ENCODE measurements around the gene SEMA3F. TPM values are rescaled to one million over a fixed set of nuclear protein-coding genes. Genes with fewer than 3 reads are reported as not detected.
"Not testable (repeated sequence)": the region's sequence is repeated elsewhere in the genome, so short reads cannot be mapped to it uniquely, and the experiment has no call there.

The SEMA3F gene
- total RNA-seq, 1 donor from 2014 or later: 8.3 TPM

DNA sequence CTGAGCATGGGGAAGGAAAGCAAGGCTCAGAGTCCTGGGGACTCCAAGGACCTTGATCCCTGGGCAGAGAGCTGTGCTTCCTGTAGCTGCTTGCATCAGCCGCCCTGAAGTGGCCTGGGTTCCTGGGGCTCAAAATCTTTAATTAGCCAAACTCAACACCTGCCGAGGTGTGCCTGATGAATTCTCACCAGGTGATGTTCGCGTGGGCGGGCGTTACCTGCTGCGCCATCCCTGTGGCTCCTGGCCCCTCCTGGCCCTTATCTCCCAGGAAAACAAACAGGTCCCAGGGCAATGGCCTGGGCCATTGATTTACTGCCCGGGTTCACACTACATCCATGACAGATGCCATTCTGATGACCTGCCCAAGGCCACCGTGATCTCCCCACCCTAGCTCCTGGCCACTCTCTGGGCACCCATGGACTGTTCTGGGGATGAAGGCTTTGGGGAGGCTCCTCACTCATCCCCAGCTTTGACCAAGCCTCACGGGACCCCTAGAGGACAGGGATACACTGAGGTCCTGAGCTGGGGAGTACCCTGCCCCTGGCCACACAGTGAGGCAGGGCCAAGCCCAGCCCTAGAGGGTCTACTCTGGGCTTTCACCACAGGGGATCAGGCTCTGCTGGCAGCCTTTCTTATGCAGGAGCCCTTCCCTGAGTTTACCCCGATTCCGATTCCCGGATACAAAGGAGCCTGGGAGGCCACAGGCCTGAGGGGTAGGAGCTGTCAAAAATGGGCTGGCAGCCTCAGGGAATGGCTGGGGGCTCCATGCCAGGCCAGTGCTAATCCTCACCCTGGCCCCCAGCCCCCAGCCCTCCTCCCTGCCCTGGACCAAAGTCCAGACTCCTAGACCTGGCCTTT lies 55.6 kb downstream of the SEMA3F start:
- no peak for DNase-seq (ENCODE audit: low read depth in 2 of 2)

DNA sequence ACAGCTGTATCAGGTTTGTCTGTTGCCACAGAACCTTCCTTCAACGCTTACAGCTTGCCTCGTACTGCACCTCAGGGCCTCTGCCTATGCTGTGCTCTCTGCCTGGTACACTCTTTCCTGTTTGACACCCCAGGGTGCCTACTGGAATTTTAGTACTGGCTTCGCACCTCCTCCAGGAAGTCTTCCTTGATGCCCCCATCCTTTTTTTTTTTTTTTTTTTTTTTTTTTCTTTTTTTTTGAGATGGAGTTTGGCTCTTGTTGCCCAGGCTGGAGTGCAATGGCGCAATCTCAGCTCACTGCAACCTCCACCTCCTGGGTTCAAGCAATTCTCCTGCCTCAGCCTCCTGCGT lies 56.2 kb downstream of the SEMA3F start:
- not testable (repeated sequence) for DNase-seq (ENCODE audit: low read depth in 2 of 2)

DNA sequence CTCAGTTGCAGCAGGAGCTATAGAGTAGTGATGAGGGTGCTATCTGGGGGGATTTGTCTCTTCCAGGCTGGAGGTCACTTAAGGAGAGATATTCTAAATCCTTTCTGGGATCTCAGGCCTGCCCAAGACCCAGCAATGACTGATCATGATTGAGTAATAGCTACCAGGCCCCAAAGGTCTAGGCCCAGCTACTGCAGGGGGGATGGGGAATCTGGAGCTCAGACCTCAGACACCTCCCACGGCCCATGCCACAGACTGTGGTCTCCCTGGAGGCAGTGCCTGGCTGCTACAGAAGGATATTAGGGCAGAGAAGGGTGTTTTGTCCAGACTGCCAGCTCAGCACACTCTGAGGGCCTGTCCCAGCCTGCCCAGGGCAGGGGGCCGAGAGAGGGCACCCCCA lies 56.8 kb downstream of the SEMA3F start:
- no peak for DNase-seq (ENCODE audit: low read depth in 2 of 2)

DNA sequence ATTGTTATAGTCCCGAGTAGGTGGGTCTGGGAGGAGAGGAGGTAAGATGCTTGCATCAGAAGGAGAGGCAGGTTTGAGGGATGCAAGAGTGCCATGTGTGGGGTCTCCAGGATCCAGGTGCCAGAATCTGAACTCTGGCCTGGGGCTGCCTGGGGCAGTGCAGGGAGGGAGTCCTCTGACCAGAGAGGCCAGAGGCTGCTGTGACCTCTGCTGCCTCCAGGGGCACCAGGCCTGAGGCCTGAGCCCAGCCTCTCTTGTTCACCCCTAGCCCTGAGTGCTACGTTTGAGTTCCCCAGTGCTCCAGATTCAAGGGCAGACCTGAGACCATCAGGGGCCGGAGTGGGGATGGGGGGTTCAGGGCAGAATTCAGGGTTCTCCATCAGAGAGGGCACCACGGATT lies 57.4 kb downstream of the SEMA3F start:
- no peak for DNase-seq (ENCODE audit: low read depth in 2 of 2)

DNA sequence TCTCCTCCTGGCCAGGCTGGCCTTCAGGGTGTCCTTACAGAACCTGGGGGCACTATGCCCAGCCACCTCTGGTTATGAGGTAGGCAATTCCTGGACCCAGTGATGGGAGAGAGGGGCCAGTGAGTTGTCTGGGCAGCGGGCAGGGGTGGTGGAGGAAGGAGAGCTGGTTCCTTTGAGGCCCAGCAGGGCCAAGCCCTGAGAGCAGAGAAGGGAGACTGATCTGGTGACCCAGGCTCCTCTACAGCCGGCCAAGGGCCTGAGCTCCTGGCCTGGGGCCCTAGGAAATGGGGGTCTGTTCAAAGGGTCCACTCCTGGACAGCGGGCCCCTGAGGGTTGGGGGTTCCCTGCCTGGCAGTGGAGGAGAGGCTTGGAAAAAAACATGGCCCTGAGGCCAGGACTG lies 57.8 kb downstream of the SEMA3F start:
- no peak for DNase-seq (ENCODE audit: low read depth in 2 of 2)

GRCh38 chr3:50213373-50213772 lies 58.2 kb downstream of the SEMA3F start:
- DNase-seq (ENCODE audit: low read depth in 2 of 2): no peak

DNA sequence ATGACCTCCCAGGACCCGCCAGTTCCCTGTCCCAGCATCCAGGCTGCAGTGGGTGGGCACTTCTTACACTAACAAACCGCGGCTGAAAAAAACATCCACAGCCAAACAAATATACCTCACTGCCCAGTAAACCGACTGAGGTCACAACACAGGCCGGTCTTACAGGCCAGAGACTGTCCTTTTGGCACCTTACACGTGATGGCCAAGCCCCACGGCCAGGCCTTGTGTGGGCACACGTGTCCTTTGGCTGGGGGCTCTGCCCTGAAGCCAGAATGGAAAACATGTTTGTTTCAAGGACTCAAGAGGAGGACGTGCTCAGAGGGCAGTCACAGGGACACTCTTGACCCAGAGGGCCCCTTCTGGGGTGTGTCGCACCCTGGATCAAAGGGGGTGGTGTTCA lies 59.7 kb downstream of the SEMA3F start:
- no peak for DNase-seq (ENCODE audit: low read depth in 2 of 2)

DNA sequence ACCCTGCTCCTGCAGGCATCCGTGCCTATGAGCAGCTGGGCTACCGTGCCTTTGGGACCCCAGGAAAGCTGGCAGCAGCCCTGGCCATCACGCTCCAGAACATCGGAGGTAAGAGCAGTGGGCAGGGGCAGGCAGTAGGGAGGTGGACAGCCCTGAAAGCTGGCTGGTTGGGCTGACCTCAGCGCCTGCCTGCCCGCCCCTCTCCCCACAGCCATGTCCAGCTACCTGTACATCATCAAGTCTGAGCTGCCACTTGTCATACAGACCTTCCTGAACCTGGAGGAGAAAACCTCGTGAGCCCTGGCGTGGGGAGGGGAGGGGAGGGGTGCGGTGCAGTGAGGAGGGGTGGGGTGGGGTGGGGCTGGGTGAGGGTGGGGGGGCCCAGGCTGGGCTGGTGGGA lies 60.4 kb downstream of the SEMA3F start:
- DNase-seq (ENCODE audit: low read depth in 2 of 2): no peak

DNA sequence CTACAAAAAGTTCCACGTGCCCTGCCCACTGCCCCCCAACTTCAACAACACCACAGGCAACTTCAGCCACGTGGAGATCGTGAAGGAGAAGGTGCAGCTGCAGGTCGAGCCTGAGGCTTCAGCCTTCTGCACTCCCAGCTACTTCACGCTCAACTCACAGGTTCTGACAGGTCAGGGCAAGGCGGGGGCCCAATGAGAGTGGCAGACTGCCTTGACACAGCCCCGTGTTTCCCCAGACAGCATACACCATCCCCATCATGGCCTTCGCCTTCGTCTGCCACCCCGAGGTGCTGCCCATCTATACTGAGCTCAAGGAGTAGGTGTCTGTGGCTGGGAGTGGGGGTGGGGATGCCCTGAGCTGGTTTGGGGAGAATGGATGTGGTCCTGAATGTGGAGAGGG lies 62.6 kb downstream of the SEMA3F start:
- DNase-seq (ENCODE audit: low read depth in 2 of 2): no peak

GRCh38 chr3:50218448-50218847 lies 63.3 kb downstream of the SEMA3F start:
- DNase-seq (ENCODE audit: low read depth in 2 of 2): no peak

GRCh38 chr3:50219285-50219684 lies 64.2 kb downstream of the SEMA3F start:
- DNase-seq (ENCODE audit: low read depth in 2 of 2): no peak

DNA sequence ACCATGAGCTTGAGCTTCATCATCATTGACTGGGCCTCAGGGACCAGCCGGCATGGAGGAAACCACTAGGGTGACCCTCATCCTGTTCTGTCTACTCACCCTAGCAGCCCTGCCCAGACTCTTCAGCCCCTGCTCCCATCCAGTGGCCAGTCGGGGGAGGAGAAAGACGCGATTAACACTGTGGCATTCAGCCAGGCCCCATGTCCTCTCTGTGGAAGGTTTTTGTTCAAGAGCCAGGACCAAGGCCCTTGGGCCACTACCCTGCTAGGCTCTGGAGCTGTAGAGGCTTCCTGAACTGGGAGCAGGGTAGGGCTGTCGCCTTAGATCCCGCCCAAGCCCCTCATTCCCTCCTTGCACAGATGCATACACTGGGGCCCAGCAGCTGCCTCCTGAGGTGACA lies 65.0 kb downstream of the SEMA3F start:
- DNase-seq (ENCODE audit: low read depth in 2 of 2): no peak

- no peak for DNase-seq (ENCODE audit: low read depth in 2 of 2)
These were observed 65.9 kb downstream of the SEMA3F start for GRCh38 chr3:50221051-50221410.

DNA sequence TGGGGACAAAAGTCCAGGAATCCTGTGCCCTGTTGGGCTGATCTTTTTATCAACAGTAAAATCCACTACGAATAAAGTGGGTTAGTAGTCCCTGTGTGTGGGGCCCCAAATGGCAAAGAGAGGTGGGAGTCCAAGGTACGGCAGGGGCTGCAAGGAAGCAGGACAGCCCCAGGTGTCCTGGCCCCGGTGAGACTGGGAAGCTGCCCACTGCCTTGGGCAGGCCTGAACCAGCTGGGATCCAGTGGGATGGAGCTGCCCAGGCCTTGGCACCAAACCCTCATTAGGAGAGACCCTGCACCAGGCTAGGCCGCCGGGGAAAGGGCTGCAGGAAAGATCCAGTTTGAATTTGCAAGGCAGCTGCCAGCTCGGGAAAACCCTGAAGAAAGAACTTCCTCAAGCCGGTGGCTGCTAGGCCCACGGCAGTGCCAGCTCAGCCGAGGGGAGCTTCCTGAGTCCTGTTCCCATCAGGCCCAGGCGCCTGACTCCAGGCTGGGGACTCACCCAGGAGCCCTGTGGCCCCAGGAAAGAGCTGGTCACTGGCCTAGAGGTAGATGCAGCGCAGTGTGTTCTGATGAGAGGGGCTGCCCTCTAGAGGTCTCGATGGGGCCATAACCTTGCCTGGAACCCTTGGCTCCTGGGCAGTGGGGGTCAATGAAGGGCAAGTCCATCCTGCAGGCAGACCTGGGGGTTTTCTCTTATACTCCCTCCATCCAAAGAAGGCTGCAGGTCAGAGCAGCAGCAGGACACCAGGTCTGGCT lies 66.5 kb downstream of the SEMA3F start:
- DNase-seq (ENCODE audit: low read depth in 2 of 2): no peak

DNA sequence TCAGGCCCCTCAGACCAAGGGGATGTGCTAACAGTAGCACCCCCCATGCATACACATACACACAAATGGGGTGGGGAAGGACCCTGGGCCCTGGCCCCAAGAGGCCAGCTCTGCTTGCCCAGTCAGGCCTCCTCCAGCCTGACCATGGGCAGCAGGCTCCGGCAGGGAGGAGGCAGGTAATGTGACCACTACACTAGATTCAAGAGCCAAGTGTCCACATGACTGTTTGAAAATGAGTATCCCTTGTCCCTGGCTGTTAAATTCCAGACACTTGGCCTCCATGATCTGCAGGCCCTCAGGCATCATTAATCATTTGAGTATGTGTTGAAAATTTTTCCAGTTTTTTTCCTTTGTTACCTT lies 67.0 kb downstream of the SEMA3F start:
- DNase-seq (ENCODE audit: low read depth in 2 of 2): no peak

DNA sequence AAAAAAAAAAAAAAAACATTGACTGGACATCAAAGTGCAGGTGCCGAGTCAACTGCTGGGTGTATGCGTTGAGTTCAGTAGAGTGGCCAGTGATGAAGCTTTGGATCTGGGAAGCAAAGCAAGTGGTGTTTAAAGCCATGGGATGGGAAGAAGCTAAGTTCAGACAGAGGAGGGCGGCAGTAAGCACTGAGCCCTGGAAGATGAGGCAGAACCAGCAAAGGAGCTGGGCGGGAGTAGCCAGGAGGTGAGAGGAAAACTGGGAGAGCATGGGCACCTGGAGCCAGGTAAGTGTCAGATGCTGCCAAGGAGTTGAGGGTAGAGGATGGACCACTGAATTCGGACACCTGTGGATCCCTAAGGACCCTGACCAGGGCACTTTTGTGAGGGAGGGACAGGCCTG lies 69.5 kb downstream of the SEMA3F start:
- no peak for DNase-seq (ENCODE audit: low read depth in 2 of 2)

DNA sequence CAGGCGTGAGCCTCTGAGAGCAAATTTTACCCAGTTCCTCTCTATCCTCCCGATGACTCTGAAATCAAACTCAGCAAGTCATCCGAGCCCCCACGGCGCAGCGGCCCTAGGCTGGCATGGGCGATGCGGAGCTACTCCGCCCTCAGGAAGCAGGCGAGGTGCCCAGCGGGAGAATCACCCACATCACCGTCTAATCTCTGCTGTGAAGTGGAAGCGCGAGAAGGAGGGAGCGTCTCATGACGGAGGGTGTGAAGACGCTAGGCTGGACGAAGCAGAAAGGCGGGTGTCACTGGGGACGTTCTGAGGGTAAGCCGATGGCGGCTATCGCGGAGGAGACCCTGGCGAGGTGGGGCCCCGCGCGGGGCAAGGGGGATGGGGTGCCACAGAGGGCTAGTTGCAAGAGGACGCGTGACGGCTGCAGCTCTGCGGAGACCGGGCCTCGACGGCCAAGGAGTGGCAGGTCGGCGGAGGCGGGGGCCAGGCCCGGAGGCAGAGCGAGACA lies 71.8 kb downstream of the SEMA3F start:
- peak in 1 of 2 donors; percentile 47 for DNase-seq (ENCODE audit: low read depth in 2 of 2)

DNA sequence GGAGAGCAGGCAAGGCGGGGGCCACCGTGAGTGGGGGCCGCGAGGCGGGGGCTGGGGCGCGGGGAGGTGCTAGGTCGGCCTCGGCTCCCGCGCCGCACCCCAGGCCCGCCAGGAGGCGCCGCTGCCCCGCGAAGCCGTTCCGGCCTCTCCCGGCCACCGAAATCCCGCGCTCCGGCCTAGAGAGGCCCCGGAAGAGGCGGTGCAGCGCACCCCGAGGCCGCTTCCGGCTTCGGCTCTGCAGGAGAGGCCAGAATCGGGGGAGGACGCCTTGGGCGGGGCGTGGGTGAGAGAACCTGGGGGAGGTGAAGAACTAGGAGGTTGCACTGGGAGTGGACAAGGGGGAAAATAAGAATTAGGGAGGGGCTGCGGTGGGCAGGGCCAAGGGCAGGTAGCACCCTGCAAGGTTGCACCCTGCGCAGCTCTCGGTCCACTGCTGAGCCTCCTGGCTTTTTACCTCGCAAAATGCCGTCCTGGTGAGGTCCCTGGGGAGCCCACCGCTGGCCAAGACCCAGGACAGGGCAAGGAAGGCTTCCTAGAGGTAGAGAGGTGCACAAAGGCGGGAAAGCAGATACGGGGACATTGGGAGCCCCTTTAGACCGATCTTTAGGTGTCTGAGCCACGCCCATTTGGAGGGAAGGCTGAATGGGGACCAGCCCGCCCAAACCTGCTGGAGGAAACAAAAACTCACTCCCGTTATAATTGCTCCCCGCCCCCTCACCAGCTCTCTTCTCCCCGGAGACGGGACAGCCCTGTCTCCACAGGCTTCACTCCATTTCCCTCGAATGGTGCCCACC lies 72.5 kb downstream of the SEMA3F start:
- DNase-seq (ENCODE audit: low read depth in 2 of 2): peak; percentile 71 to 79

GRCh38 chr3:50228184-50228763 lies 73.2 kb downstream of the SEMA3F start:
- not testable (repeated sequence) for DNase-seq (ENCODE audit: low read depth in 2 of 2)

GRCh38 chr3:50229490-50229889 lies 74.4 kb downstream of the SEMA3F start:
- no peak for DNase-seq (ENCODE audit: low read depth in 2 of 2)

DNA sequence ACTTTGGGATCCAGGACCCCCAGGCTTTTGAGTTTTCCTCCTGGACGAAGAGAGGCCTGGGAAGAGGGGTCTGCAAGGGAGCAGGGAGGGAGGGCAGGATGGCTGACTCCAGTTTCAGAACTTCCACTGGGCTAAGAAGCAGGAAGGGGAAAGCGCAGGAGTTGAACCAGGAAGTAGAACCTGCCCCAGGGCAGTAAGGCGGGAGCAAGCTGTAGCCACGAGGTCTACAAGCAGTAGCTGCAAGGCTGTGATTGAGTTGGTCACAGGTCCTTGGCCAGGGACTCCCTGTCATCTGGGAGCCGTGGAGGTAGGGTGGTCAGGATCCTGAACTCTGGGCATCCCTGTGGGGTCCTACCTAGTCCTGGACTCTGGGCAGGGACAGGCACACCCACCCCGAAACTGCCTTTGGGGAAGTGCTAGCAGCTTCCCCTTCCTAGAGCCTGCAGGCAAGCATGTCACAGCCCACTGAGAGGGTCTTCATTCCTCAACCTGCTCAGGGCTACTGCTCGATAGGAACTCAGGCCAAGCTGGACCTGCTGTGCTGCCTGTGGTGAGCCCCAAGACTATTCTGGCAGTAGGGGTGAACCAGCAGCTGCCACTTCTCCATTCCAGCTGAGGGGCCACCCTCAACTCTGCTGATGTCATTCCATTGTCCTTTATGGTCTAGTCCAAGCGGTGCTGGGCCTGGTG lies 75.1 kb downstream of the SEMA3F start:
- DNase-seq (ENCODE audit: low read depth in 2 of 2): no peak
